HG02588 (cell line): Measurements from ENCODE around the gene NTNG1.
"Not testable (repeated sequence)": the region's sequence is repeated elsewhere in the genome, so short reads cannot be mapped to it uniquely, and the experiment has no call there.

Experiments used
- ATAC-seq: cut with Tn5 transposase; IDR thresholded peaks from one replicate; pipeline ENCODE4 v1.9.1; 2021; ENCODE audit warnings: mild to moderate bottlenecking, moderate library complexity; ENCODE audit not compliant: unreplicated experiment

Gene NTNG1

GRCh38 chr1:107142140-107142542 is 1.3 kb downstream of the NTNG1 start:
- ATAC-seq: no peak

- no peak for ATAC-seq
Measured at GRCh38 chr1:107142666-107143065, 1.8 kb downstream of the NTNG1 start.

GRCh38 chr1:107145637-107146036 is 4.8 kb downstream of the NTNG1 start:
- no peak for ATAC-seq

GRCh38 chr1:107147843-107148242 is 7.0 kb downstream of the NTNG1 start:
- no peak for ATAC-seq

GRCh38 chr1:107149946-107150345 is 9.1 kb downstream of the NTNG1 start:
- no peak for ATAC-seq

- ATAC-seq: no peak
Measured at GRCh38 chr1:107151295-107151694, 10.5 kb downstream of the NTNG1 start.

- no peak for ATAC-seq
Measured at GRCh38 chr1:107152395-107152794, 11.6 kb downstream of the NTNG1 start.

- ATAC-seq: no peak
Measured at GRCh38 chr1:107153014-107153413, 12.2 kb downstream of the NTNG1 start.

- no peak for ATAC-seq
Measured at GRCh38 chr1:107158496-107158895, 17.7 kb downstream of the NTNG1 start.

- no peak for ATAC-seq
Measured at GRCh38 chr1:107158991-107159390, 18.2 kb downstream of the NTNG1 start.

- ATAC-seq: no peak
Measured at GRCh38 chr1:107162745-107163144, 21.9 kb downstream of the NTNG1 start.

GRCh38 chr1:107164901-107165300 is 24.1 kb downstream of the NTNG1 start:
- ATAC-seq: not testable (repeated sequence)

GRCh38 chr1:107169615-107170014 is 28.8 kb downstream of the NTNG1 start:
- ATAC-seq: no peak

- no peak for ATAC-seq
Measured at GRCh38 chr1:107171333-107171732, 30.5 kb downstream of the NTNG1 start.

GRCh38 chr1:107172450-107173170 is 31.8 kb downstream of the NTNG1 start:
- no peak for ATAC-seq

GRCh38 chr1:107175102-107175909 is 34.5 kb downstream of the NTNG1 start:
- ATAC-seq: no peak

GRCh38 chr1:107181253-107181969 is 40.6 kb downstream of the NTNG1 start:
- no peak for ATAC-seq

- no peak for ATAC-seq
Measured at GRCh38 chr1:107183011-107183410, 42.2 kb downstream of the NTNG1 start.

GRCh38 chr1:107184888-107185287 is 44.0 kb downstream of the NTNG1 start:
- ATAC-seq: no peak

- ATAC-seq: no peak
Measured at GRCh38 chr1:107187399-107187798, 46.6 kb downstream of the NTNG1 start.

- no peak for ATAC-seq
Measured at GRCh38 chr1:107188160-107188559, 47.3 kb downstream of the NTNG1 start.

GRCh38 chr1:107194380-107194779 is 53.5 kb downstream of the NTNG1 start:
- ATAC-seq: no peak
